ENCODE data around the gene TRIO.

Gene TRIO

DNA sequence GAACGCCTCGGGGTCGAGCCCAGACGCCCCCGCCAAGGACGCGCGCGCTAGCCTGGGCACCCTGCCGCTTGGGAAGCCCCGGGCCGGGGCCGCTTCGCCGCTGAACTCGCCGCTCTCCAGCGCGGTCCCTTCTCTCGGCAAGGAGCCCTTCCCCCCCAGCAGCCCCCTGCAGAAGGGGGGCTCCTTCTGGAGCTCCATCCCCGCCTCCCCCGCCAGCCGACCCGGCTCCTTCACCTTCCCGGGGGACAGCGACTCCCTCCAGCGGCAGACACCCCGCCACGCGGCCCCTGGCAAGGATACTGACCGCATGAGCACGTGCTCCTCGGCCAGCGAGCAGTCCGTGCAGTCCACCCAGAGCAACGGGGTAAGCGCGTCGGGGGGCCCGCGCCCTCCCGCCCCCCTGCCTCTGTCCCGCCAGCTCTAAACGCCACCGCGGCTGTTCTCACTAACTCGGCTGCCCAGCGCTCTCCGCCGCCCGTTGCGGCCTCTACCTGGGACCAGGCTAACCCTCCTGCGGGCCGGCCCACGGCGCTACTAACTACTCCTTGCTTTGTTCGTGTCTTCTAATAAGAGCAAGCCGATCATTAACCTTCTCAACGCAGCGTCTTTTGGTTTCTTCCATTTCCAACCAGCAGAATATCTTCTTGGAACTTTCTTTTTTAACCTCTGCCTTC, 344.9 kb downstream of the TRIO start:
- no peak for DNase-seq (ENCODE audit: low spot score)

DNA sequence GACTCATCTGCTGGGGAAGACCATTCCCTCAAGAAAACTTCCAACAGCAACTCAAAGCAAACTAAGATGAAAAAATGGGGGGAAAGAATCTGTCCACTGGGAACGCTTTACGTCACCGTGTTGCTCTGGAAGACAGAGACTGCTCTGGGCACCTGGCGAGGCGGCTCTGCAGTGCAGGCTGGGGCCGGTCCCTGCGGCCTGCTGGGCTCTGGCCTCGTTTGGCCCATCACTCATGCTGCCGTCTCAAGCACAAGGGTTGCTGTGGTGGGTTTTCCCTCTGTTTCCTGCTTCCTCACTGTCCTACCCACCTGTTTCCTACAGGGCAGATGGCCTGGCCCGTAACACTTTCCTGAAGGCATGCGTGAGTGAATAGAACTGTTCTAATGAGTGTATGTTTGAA, 345.6 kb downstream of the TRIO start:
- no peak for DNase-seq (ENCODE audit: low spot score)

DNA sequence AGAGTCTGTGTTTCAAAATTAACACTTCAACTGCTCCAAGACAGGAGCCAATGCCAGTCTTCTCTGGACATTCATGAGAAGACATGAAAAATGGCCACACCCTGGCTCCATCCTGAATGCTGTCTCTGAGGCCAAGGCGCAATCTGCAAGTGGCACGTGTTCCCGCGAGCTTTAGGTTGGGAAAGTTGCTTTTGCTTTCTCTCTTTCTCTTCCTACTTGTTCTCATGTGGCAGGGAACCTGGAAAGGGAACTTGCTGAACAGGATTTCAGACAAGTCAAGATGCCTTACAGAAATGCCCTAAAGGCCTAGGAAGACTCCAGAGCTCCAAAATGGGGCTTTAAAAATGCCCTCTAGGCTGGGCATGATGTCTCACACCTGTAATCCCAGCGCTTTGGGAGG, 346.5 kb downstream of the TRIO start:
- DNase-seq (ENCODE audit: low spot score) = no peak

DNA sequence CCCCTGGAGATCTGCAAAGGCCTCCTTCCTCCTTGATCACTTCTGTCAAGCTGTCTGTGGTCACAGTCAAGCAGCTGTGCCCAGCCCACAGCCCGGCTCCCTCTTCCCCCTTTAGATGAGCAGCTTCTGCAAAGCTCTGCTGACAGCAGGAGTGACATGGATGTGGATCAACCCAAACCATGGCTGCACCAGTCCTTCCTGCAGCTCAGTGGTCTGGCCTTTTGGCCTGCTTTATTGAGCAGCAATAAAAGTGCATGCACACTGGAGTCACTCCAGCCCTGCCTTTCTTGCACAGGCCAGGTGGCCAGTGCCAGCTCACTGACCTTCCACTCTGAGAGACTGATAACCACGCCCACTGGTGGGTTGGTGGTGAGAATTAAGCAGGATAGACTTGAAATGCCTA, 347.2 kb downstream of the TRIO start:
- DNase-seq (ENCODE audit: low spot score) = no peak

DNA sequence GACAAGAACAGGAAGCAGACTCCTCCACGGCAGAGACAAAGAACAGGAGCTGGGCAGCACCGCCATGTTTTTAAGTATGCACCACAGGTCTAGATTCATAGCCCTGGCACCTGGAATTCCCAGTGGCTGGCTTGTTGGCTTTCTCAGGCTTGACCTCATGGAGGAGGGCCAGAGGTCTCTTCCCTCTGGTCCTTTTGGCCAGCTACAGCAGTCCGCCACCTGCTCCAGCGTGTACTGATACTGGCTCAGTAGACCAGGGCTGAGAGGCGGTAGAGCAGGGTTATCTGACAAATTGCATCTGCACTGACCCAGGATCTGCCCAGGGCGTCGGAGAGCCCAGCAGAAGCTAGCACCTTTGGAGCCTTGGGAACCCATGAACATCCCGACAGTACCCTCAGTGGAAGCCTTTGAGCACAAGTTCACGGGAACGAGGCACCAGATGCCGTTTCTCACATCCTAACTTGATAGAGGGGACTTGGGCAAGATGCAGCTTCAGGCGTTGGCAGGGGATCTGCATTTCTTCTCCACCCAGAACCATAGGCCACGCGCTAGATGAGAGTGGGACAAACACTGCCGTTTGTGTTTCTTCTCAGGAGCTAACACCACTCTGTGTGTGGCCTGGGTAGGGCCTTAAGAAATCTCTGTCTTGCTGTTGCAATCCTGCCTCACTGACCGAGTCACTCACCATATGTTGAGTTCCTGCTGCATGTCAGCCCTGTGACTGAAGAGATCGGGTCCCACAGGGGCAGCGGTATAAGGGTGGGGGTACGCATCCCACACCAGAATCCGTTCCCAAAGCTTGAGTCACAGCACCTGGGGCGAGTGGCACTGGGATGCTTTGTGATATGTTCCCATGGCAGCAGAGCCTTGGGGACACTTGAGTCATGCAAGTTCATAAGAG, 348.1 kb downstream of the TRIO start:
- no peak for DNase-seq (ENCODE audit: low spot score)

DNA sequence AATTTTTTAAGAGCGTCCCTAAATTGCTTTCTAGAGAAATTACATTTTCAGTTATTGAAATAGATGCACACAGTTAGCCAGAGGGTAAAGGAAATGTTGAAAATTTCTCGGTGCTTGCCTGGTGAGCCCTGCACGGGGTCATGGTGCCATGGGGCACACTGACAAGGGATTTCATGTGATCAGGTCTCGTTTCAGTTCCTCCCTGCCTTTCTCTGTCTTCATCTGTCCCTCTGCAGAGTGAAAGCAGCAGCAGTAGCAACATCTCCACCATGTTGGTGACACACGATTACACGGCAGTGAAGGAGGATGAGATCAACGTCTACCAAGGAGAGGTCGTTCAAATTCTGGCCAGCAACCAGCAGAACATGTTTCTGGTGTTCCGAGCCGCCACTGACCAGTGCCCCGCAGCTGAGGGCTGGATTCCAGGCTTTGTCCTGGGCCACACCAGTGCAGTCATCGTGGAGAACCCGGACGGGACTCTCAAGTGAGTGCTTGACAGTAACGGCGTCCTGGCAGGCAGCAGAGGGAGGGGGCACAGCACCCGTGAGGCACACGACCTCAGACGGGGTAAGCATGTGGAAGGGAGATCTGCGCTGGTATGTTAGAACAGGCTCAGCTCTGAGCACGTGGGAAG, 349.3 kb downstream of the TRIO start:
- DNase-seq (ENCODE audit: low spot score) = no peak

DNA sequence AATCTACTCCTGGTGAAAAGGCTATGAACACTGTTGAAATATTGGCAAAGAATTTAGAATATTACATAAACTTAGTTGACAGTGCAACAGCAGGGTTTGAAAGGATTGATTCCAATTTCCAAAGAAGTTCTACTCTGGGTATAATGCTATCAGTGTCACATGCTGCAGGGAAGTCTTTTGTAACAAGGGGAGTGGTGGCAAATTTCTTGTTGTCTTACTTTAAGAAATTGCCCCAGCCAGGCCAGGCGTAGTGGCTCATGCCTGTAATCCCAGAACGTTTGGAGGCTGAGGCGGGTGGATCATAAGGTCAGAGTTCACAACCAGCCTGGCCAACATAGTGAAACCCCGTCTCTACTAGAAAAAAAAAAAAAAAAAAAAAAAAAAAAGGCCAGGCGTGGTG, 352.2 kb downstream of the TRIO start:
- no peak for DNase-seq (ENCODE audit: low spot score)

DNA sequence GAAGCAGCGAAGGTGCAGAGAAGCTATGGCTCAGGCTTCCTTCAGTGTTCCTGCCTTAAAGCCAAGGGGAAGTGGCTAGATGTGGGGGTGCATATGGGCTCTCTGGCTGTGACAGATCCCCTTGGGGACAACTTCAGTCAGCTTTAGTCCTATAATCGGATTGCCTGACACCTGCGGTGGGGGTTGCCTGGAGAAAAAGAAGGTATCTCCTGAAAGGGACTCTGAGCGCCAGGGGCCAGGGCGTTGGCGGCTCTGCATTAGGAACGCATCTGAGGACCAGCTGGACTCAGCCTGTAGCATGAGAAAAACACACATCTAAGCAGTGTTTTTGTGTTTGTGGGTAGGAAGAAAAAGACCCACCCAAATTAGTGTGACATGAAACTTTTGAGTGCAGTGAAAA, 354.2 kb downstream of the TRIO start:
- DNase-seq (ENCODE audit: low spot score) = no peak

DNA sequence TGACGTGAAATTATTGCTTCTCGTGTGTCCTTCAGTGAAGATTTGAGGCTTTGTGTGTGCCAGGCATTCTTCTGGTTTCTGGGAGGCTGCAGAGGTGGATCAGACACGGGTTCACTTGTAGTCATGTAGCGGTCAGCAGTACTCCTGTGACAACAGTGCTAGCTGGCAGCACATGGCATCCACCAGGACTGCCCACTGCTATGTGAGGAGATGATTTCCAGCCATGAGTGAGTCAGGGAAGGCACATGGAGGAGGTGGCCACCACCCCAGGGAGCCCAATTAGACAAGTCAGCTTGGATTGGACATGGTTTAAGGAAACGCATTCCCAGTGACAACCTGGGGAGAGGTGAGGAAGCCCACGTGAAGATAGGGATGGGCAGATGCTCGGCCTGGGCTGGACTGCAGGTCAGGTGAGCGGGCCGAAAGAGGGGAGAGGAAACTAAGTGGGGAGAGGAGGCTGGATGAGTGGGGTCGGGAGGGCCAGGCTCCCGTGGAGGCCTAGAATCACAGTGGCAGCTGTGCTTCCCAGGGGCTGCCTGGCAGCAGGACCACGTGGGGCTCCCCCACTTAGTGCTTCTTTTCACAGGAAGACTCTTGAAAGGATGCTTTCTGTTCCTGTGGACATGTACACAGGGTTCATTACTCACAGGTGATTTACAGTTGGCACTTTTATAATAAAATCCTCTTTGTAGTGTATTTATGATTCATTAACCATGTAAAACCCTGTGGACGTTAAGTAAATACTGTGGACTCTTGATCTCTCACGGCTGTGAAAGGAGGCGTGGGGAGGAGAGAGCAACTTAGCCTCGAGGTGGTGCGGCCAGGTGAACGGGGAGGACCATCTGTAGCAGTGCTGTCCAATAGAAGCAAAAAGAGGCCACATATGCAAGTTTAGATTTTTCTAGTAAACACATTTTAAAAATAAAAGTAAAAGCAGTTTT, 358.5 kb downstream of the TRIO start:
- no peak for DNase-seq (ENCODE audit: low spot score)

DNA sequence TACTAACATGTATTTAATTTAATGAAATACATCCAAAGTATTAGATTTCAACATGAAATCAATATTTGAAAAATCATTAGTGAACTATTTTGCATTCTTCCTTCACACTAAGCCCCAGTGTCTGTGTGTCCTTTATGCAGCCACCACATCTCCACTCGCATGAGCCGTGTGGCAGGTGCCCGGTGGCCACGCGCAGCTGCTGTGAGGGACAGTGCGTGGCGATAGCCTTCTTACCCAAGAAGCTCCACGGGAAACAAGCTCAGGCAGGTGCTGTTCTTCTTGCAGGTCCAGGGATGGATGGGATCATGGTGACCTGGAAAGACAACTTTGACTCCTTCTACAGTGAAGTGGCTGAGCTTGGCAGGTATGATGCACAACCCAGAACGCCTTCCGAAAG, 359.1 kb downstream of the TRIO start:
- no peak for DNase-seq (ENCODE audit: low spot score)

DNA sequence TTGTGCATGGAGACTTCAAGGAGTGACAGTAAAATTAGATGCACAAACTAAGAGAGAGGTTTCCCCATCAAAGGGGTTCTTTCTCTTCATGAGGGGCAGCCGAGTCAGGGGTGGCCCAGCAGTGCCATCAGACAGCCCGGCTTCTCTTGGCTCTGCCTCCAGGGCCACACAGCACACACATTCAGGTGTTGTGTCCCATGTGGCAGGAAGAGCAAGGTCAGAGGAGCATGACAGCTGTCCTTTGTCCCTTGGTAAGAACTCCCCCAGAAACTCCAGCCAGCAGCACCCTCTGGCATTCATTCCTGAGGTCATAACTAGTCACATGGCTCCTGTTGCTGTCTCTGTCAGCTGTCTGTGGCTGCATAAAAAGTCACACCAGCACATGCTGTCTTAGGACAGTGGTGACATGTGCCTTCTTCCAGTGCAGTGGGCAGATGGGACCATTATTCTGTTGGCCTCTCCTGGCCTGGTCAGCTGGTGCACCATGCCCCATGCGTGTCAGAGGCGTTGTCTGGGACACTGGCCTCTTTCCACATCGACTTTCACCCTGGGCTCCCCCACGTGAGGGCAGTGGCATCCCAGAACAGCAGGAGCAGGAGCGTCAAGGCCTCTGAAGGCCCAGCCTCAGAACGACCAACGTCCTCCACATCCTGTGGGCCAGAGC, 360.0 kb downstream of the TRIO start:
- no peak for DNase-seq (ENCODE audit: low spot score)

DNA sequence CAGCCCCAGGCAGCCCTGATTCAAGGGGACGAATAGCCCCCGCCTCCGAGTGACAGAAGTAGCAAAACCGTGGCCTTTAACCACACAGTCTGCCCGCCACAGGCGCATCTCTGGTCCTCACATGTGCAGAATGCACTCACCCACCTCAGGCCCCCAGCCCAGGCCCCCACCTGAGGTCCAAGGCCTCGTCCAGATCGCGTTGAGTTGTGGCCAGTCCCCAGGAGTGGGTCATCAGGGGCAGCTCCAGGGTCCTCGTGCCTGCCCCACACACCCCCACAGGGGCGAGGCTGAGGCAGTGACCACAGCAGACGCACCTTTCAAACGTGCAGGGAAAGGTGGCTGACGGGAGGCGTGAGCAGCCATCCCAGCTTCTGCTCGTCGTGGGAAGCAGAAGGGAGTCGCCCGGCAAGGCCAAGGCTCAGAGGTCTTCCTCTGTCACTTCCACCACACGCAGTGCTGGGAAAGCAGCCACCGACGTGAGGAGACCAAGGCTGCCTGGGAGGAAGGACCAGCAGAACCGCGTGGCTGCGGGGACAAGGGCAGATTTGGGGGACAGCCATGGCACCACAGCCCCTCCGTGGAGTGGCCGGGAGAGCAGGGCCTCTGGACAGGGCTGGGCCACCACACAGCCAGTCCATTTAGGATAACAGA, 360.7 kb downstream of the TRIO start:
- DNase-seq (ENCODE audit: low spot score) = no peak

DNA sequence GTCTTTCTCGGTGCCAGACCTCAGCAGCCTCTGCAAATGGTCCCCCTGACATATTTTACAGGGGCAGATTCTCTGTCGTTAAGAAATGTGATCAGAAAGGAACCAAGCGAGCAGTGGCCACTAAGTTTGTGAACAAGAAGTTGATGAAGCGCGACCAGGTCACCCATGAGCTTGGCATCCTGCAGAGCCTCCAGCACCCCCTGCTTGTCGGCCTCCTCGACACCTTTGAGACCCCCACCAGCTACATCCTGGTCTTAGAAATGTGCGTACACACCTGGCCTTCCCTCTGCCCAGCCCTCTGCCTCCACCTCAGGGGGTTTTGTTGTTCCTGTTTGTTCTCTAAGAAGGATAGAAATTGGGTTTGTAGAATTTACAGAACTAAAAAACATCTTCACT, 361.2 kb downstream of the TRIO start:
- DNase-seq (ENCODE audit: low spot score) = no peak

DNA sequence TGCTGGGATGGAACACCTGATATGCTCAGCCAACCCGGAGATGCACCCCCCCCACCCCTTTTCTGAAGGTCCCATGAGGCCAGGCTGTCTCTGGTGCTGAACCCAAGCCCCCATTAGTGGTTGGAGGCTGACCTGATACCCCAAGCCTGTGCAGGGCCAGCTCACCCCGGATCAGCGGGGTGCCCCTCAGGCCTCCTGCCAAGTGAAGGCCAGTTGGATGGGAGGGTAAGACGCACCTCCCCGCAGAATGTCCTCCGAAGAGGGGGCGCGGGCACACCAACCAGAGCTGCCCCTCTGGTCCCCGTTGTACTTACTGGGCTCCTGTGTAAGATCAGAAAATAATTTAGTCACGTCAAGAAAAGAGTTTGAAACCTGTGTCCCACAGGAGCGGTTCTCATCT, 361.7 kb downstream of the TRIO start:
- DNase-seq (ENCODE audit: low spot score) = no peak

DNA sequence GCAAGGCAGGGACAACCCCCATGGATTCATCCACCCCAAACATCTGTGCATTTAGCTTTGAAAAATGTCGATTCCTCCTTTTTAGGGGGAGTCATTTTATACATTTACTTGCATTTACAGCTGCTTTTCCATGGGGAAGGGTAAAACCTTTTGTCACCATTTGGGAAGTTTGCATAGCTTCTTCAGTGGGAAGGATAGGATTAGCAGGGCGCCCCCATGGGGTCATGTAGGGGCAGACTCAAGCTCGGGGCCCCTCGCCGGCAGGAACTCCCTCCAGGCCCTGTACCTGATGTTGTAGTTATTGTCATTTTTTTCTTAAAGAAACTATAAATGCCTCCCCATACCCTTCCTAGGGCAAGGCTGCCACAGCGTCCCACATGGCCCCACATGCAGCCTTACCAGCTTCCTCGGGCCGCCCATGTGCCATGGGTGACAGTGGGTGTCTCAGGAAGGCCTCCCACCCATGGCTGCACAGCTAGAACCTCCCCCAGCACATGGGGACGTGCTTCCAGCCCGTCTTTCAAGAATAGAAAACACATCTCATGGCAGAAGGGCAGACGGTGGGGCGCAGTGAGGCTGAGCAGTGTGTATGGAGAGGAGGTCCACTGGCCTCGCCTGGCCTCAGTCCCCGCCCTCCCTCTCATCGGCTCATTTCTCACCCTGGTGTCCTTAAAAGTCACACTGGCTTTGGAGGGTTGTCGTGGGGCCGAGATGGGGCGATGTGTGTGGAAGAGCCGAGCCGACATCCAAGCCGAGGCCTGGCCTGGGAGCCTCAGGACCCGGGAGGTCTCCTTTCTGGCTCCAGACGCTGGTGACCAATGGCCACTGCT, 362.4 kb downstream of the TRIO start:
- no peak for DNase-seq (ENCODE audit: low spot score)

DNA sequence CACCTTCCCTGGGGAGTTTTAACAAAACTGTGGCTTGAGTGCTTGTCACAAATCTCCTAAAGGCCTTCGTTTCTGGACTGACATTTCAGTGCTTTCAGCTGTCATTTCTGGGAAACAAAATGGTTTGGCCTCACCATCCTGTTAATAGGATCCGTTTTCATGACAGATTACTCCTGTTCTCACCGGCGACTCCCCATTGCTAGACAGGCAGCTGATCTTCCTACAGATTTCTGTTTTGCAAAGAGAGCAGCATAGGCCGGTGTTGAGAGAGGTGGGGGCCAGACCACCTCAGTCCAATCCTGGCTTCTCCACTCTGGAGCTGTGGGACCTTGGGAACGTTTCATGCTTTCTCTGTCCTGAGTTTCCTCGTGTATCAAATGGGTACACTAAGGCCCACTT, 363.0 kb downstream of the TRIO start:
- DNase-seq (ENCODE audit: low spot score) = no peak

DNA sequence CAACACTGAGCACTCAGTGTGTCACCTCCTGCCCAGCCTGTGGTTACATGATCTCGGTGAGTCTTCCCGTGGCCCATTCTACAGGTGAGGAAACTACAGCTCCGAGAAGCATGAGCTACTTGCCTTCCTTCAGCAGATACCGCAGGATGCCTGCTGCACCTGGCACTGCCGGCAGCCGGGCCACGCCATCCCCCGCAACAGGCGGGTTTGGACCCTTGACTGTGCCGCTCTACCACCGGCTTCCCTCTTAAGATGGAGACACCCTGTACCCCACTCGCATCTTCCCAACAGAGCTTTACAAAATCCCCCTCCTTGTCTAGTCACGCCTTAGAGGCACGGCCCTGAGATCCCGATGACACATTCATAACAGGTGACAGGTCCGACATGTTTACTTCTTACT, 363.5 kb downstream of the TRIO start:
- no peak for DNase-seq (ENCODE audit: low spot score)

DNA sequence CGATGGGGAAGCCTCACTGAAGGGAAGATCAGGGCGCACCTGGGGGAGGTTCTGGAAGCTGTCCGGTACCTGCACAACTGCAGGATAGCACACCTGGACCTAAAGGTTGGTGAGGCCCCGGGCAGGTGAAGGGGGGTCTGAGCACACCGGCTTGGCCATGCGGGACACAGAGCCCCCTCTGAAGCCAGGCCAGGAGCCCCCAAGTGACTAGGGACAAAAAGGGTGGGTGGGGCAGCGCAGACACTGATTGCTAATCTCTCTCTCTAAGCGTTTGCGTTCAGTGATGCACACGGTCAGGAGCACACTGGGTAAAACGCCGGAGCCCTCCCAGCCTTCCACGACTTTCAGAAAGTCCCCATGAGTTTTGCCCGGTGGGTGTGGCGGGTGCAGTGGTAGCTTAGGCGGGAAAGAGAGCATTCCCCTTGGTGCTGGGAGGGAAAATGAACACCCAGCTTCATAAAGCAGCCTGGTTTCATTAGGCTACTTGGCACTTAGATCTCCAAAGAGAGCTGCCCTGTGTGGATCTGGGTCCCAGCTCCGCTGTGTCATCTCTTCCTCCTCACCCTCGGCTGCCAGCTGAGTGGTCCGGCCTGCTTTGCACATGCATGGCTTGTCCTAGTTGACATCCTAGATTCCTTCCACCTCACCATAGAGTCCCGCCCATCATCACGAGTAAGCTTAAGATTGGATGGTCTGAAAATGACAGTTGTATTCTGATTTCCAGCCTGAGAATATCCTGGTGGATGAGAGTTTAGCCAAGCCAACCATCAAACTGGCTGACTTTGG, 364.2 kb downstream of the TRIO start:
- DNase-seq (ENCODE audit: low spot score) = no peak

DNA sequence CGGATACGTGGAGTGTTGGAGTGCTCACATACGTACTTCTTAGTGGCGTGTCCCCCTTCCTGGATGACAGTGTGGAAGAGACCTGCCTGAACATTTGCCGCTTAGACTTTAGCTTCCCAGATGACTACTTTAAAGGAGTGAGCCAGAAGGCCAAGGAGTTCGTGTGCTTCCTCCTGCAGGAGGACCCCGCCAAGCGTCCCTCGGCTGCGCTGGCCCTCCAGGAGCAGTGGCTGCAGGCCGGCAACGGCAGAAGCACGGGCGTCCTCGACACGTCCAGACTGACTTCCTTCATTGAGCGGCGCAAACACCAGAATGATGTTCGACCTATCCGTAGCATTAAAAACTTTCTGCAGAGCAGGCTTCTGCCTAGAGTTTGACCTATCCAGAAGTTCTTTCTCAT, 364.9 kb downstream of the TRIO start:
- no peak for DNase-seq (ENCODE audit: low spot score)
